Panc1 (cell line): ENCODE data around the gene USH2A. TPM values are rescaled to one million over a fixed set of nuclear protein-coding genes. Genes with fewer than 3 reads are reported as not detected.

Experiments
- ATAC-seq: fragments of 200-7000 bp; cut with Tn5 transposase; 2 replicates; pipeline ENCODE4 v1.9.1; 2020; ENCODE audit warnings: mild to moderate bottlenecking, moderate library complexity
- BruUV-seq: library from RNA; stranded (reverse); fragments of 400-500 nt; replicated peaks from 2 replicates; lab custom pipeline; 2021; lab: Mats Ljungman, UMichigan
- CTCF ChIA-PET: fragments of 300-600 bp; sonication (Branson Sonifier 250); formaldehyde crosslinking; loops from one replicate; lab custom pipeline; 2022; ENCODE audit warnings: antibody characterized with exemption; lab: Charles Lee
- POLR2A ChIA-PET: fragments of 300-600 bp; sonication (Branson Sonifier 250); formaldehyde crosslinking; loops from one replicate; lab custom pipeline; 2022; ENCODE audit warnings: antibody characterized with exemption; lab: Charles Lee
- DNase-seq: peaks from one replicate; pipeline ENCODE4 v3.0.0-alpha.2; 2010; ENCODE audit warnings: low read depth, low spot score
- H3K27ac ChIP-seq: 2 replicates; pipeline ENCODE4 v1.5.1; 2011; ENCODE audit warnings: mild to moderate bottlenecking, low read length, inconsistent platforms
- H3K27me3 ChIP-seq: fragments of 200-500 bp; sonication (Bioruptor generic); 2 replicates; pipeline ENCODE4 v1.6.0; 2014; ENCODE audit warnings: low read length, inconsistent platforms; ENCODE audit not compliant: control insufficient read depth, insufficient read depth
- H3K36me3 ChIP-seq: fragments of 200-500 bp; sonication (Bioruptor generic); 2 replicates; pipeline ENCODE4 v1.5.1; 2014; ENCODE audit warnings: inconsistent platforms, mild to moderate bottlenecking, low read length, moderate library complexity; ENCODE audit not compliant: control insufficient read depth, insufficient read depth
- H3K4me1 ChIP-seq: 2 replicates; pipeline ENCODE4 v1.5.1; 2011; ENCODE audit warnings: inconsistent platforms, mild to moderate bottlenecking, low read length, moderate library complexity; ENCODE audit not compliant: control insufficient read depth, insufficient read depth
- H3K4me3 ChIP-seq, 2 experiments: 2 replicates each; pipeline ENCODE4 v1.5.1; 2011 to 2012; ENCODE audit warnings: low read depth in 2 of 2, low read length in 2 of 2, mild to moderate bottlenecking in 2 of 2, inconsistent platforms in 1 of 2, moderate library complexity in 1 of 2
- H3K9me3 ChIP-seq: fragments of 200-500 bp; sonication (Bioruptor generic); 2 replicates; pipeline ENCODE4 v1.5.1; 2014; ENCODE audit warnings: low read depth, mild to moderate bottlenecking, inconsistent platforms, low read length, moderate library complexity; ENCODE audit not compliant: control insufficient read depth, insufficient read depth
- POLR2AphosphoS5 ChIP-seq: IDR thresholded peaks from 2 replicates; pipeline ENCODE4 v1.6.1; 2012; ENCODE audit warnings: mild to moderate bottlenecking, low read depth, low read length, moderate library complexity
- SIN3A ChIP-seq: IDR thresholded peaks from 2 replicates; pipeline ENCODE4 v1.6.1; 2012; ENCODE audit warnings: low read depth, mild to moderate bottlenecking, low read length, moderate library complexity, borderline replicate concordance; ENCODE audit not compliant: insufficient read depth
- TCF7L2 ChIP-seq: IDR thresholded peaks from 2 replicates; pipeline ENCODE4 v1.6.1; 2011; ENCODE audit warnings: mild to moderate bottlenecking, low read depth, low read length, inconsistent platforms
- in situ Hi-C: cut with HindIII; loops from 2 replicates; pipeline ENCODE4 v1.10.0; 2016; ENCODE audit warnings: low sequenced_read_pairs, low pct_unique_long_range_greater_than_20kb
- intact Hi-C: fragments of 100-400 bp; cut with micrococcal nuclease; formaldehyde crosslinking; loops from one replicate; pipeline ENCODE4 v1.10.0; 2022; ENCODE audit not compliant: unreplicated experiment
- total RNA-seq: library from RNA; stranded (reverse); gene quantifications from one replicate; pipeline ENCODE4 v1.2.1, GENCODE V29; 2021; ENCODE audit not compliant: unreplicated experiment
- TF ChIP-seq, protein P1 (sequence below): fragments of 450-650 bp; IDR thresholded peaks from 2 replicates; pipeline ENCODE4 v1.5.1; 2017; ENCODE audit warnings: mild to moderate bottlenecking
- TF ChIP-seq, protein P2 (sequence below), 2 experiments: IDR thresholded peaks; 2 replicates each; pipeline ENCODE4 v1.6.1; 2011 to 2012; ENCODE audit warnings: low read depth in 2 of 2, control low read depth in 1 of 2, low read length in 1 of 2, mild to moderate bottlenecking in 1 of 2, moderate library complexity in 1 of 2; ENCODE audit not compliant: insufficient read depth in 1 of 2

The USH2A gene
- total RNA-seq, 1 experiment from 2014 or later: not detected

DNA sequence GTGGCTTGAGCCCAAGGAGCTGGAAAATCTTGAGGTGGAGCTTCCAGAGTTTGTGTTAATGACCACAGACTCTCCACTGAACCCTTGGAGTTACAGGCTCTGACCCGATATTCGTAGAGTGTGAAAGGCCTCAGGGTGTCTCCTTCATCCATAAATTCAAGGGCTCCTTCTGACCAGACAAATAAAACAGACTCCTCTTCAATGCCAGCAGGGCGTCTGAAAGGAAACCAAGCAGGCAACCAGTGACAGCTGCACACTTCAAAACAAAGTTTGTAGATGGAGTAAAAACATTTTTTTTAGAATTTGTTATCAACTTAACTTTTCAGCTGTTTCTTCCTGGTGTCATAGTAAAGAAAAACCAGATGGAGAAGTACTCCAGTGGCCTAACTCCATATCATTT, 695.1 kb downstream of the USH2A start:
- CTCF ChIA-PET: no interaction called here

DNA sequence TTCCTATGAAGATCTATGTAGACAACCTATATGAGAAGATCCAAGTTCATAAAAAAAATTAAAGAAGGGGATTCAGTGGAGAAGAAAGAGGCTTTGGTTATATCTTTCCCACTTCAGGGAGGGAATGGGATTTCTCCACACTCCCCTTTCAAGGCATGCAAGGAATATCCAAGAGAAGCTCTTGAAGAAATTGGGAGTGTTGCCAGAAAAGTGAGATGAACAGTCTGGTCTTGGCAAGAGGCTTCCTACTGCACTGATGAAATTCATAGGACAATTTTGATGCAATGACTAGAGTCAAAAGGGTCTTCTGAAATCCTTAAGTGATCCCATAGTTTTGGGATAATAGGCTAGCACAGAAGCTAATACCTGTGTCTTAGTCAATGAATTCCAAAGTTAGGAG, 703.1 kb downstream of the USH2A start:
- ATAC-seq: no peak
- H3K27ac ChIP-seq: no peak overlapping the region
- no peaks in the 10 kb centered on the region for H3K4me1 ChIP-seq
- BruUV-seq: no TSS peak
- H3K4me3 ChIP-seq: no peak overlapping the region
- no peaks in the 10 kb centered on the region for H3K9me3 ChIP-seq
- DNase-seq: no peak
- in situ Hi-C loops: no loop called here
- CTCF ChIA-PET: no interaction called here
- intact Hi-C loops: no loop called here
- no peaks in the 10 kb centered on the region for H3K27me3 ChIP-seq
- POLR2A ChIA-PET: no interaction called here
- TF ChIP-seq, protein P1, sequence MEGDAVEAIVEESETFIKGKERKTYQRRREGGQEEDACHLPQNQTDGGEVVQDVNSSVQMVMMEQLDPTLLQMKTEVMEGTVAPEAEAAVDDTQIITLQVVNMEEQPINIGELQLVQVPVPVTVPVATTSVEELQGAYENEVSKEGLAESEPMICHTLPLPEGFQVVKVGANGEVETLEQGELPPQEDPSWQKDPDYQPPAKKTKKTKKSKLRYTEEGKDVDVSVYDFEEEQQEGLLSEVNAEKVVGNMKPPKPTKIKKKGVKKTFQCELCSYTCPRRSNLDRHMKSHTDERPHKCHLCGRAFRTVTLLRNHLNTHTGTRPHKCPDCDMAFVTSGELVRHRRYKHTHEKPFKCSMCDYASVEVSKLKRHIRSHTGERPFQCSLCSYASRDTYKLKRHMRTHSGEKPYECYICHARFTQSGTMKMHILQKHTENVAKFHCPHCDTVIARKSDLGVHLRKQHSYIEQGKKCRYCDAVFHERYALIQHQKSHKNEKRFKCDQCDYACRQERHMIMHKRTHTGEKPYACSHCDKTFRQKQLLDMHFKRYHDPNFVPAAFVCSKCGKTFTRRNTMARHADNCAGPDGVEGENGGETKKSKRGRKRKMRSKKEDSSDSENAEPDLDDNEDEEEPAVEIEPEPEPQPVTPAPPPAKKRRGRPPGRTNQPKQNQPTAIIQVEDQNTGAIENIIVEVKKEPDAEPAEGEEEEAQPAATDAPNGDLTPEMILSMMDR: no peak
- TF ChIP-seq POLR2AphosphoS5 (no peak), SIN3A (no peak), TCF7L2 (no peak)
- TF ChIP-seq, protein P2, sequence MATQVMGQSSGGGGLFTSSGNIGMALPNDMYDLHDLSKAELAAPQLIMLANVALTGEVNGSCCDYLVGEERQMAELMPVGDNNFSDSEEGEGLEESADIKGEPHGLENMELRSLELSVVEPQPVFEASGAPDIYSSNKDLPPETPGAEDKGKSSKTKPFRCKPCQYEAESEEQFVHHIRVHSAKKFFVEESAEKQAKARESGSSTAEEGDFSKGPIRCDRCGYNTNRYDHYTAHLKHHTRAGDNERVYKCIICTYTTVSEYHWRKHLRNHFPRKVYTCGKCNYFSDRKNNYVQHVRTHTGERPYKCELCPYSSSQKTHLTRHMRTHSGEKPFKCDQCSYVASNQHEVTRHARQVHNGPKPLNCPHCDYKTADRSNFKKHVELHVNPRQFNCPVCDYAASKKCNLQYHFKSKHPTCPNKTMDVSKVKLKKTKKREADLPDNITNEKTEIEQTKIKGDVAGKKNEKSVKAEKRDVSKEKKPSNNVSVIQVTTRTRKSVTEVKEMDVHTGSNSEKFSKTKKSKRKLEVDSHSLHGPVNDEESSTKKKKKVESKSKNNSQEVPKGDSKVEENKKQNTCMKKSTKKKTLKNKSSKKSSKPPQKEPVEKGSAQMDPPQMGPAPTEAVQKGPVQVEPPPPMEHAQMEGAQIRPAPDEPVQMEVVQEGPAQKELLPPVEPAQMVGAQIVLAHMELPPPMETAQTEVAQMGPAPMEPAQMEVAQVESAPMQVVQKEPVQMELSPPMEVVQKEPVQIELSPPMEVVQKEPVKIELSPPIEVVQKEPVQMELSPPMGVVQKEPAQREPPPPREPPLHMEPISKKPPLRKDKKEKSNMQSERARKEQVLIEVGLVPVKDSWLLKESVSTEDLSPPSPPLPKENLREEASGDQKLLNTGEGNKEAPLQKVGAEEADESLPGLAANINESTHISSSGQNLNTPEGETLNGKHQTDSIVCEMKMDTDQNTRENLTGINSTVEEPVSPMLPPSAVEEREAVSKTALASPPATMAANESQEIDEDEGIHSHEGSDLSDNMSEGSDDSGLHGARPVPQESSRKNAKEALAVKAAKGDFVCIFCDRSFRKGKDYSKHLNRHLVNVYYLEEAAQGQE (IDR thresholded peaks at IDR 0.05; ENCODE audit: insufficient read depth in 1 of 2, low read depth in 2 of 2, low read length in 1 of 2): no peak
- no peaks in the 10 kb centered on the region for H3K36me3 ChIP-seq

More for the DNA sequence above, 695.1 kb downstream of the USH2A start:
- no TSS peak for BruUV-seq
- POLR2A ChIA-PET: no interaction called here
- H3K27me3 ChIP-seq: no peaks in the 10 kb centered on the region
- in situ Hi-C loops: no loop called here
- ATAC-seq: no peak
- H3K4me1 ChIP-seq: no peaks in the 10 kb centered on the region
- no peak overlapping the region for H3K27ac ChIP-seq
- H3K9me3 ChIP-seq: no peaks in the 10 kb centered on the region
- H3K36me3 ChIP-seq: no peaks in the 10 kb centered on the region
- intact Hi-C loops: no loop called here
- no peak for TF ChIP-seq POLR2AphosphoS5
- H3K4me3 ChIP-seq: no peak overlapping the region
- DNase-seq: no peak

DNA sequence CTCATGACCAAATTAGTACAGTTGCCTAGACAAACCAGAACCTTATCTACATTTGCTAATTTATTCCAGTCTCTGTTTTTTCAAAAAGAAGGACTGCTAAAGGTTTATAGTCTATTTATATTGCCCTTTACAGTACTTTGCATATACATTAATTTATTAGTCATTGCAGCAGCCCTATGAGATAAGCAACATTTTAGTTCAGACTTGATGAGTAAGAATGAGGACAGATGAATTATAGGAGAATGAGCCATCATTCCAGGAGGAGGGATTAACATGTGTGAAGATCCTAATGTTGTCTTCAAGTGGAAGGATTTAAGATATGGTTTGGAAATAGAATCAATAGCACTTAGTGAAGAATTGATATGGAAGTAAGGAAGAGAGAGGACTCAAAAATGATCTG, 703.7 kb downstream of the USH2A start:
- TF ChIP-seq, protein P1: no peak
- TF ChIP-seq, protein P2 (IDR thresholded peaks at IDR 0.05; ENCODE audit: insufficient read depth in 1 of 2, low read depth in 2 of 2, low read length in 1 of 2): no peak
- TF ChIP-seq TCF7L2 (no peak), SIN3A (no peak), POLR2AphosphoS5 (no peak)
- CTCF ChIA-PET: no interaction called here
- no peak for ATAC-seq
- Histone ChIP-seq H3K27me3 (no peaks in the 10 kb centered on the region), H3K9me3 (no peaks in the 10 kb centered on the region), H3K36me3 (no peaks in the 10 kb centered on the region), H3K4me1 (no peaks in the 10 kb centered on the region), H3K27ac (no peak overlapping the region), H3K4me3 (no peak overlapping the region)
- BruUV-seq: no TSS peak
- in situ Hi-C loops (no loop called here), intact Hi-C loops (no loop called here)
- DNase-seq: no peak
- POLR2A ChIA-PET: no interaction called here
